Stimulated activated CD4-positive, alpha-beta T cell treated with anti-CD3 and anti-CD28 coated beads, Interleukin-4, amount 100 ng/mL, for 48 hours (primary cell): ENCODE measurements around the gene SNX10.
"Not testable (repeated sequence)": the region's sequence is repeated elsewhere in the genome, so short reads cannot be mapped to it uniquely, and the experiment has no call there.

Experiments
- DNase-seq, 2 donors: peaks; one replicate each; pipeline ENCODE4 v3.0.0-alpha.2; 2020; ENCODE audit warnings: low read depth in 2 of 2

The SNX10 gene, protein sequence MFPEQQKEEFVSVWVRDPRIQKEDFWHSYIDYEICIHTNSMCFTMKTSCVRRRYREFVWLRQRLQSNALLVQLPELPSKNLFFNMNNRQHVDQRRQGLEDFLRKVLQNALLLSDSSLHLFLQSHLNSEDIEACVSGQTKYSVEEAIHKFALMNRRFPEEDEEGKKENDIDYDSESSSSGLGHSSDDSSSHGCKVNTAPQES

GRCh38 chr7:26291699-26292538 lies at the start of gene SNX10:
Gene SNX10 (plus strand): TSS chr7:26291862. CDS start chr7:26346443, 54,581 bp downstream.
- DNase-seq, result peak; percentile 42 to 53

- no peak for DNase-seq
Observed at GRCh38 chr7:26245150-26245549, 46.5 kb upstream of the SNX10 start.

DNA sequence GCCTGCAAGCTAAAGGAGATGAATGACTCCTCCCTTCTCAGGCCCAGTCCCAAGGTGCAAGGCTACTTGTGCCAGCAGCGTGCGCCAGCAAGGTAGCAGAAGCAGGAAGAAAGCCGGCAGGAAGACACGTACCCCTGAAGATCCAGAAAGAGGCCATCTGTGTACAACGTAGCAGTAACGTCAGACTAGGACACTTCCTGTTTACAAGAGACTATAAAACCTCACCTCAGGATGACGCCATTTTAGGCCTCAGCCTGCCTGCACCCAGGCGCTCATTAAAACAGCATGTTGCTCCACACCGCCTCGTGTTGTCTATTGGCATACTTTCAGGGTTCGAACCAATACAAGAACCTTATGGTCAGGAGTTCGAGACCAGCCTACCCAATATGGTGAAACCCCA lies 41.4 kb upstream of the SNX10 start:
- no peak for DNase-seq

DNA sequence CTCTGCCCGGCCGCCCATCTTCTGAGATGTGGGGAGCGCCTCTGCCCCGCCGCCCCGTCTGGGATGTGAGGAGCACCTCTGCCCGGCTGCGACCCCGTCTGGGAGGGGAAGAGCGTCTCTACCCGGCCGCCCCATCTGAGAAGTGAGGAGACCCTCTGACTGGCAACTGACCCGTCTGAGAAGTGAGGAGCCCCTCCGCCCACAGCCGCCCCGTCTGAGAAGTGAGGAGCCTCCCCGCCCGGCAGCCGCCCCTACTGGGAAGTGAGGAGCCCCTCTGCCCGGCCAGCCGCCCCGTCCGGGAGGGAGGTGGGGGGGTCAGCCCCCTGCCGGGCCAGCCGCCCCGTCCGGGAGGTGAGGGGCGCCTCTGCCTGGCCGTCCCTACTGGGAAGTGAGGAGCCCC lies 29.8 kb upstream of the SNX10 start:
- DNase-seq, result not testable (repeated sequence)

DNA sequence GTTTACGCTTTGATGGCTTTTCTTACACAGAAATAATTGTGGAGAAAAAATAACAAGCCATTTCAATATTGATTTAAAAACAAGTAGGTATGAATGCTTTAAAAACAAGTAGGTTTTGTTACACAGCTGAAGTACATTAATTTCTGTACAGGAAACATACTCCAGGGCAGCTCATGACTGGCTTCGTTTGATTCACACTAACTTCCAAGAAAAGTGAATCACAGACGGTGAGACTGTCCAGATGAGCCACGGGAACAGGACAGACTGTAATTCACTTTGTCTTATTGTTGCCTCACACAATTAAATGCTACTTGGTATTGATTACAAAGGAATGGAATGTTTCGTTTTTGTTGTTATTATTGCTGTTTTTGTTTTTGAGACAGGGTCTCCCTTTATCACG lies 26.6 kb upstream of the SNX10 start:
- no peak for DNase-seq

DNA sequence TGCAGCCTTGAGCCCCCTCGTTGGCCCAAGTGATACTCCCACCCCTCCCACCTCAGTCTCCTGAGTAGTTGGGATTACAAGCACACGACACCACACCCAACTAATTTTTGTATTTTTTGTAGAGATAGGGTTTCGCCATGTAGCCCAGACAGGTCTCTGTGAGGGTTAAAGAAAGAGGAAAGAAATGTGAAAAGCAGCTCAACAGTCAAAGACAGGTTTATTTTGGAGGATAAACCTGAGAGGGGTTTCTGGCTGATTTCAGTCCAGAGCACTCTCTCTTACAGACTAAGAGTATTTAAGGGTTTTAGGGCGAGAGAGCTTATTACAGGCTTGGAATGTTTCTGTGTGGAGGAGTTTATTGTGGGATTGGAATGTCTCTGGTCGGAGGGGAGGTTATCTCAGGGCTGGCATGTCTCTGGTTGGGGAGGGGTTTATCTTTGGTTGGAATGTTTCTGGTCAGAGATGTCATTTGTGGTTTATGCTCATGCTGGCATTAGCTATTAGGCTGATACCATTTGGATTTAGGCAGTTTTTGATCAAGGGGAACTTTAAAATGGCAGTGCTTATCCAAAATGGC lies 26.1 kb upstream of the SNX10 start:
- no peak for DNase-seq

DNA sequence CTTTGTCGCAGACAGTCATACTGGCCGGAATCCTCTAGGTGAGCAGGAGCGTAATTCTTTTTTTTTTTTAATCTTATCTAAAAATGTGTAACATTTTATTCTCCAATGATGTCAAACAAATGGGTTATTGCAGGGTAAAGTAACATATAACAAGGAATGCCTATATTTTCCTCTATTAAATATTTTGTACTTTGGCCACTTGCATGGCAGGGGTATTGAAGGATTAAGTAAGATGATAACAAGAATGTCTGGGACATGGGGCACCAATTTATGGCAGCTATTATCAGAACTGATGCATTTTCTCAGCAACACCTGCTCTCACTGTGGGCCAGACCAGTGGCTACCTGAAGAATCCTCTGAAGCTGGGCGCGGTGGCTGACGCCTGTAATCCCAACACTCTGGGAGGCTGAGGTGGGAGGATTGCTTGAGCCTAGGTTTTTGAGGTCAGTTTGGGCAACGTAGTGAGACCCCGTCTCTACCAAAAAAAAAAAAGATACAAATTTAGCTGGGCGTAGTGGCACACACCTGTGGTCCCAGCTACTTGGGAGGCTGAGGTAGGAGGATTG lies 24.0 kb upstream of the SNX10 start:
- DNase-seq, result no peak

- no peak for DNase-seq
Observed at GRCh38 chr7:26275213-26275612, 16.4 kb upstream of the SNX10 start.

DNA sequence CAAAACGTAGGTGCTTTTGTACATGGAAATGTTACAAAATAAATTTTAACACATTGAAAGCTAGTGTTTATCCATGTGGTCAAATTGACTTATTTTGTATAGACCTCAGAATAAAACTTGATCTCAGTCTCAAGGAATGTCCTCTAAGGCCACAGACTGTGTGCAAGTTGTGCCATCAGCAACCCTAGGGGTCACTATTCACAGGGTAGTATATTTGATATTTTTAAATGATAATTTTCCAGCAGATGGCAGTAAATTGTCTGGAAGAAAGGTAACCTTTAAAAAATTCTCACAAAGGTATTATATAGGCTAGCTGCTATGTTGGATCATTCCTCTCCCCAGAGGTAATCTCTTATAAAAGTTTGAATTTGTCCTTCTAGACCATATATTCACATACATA lies 12.9 kb upstream of the SNX10 start:
- no peak for DNase-seq

GRCh38 chr7:26279405-26279804 lies 12.3 kb upstream of the SNX10 start:
- DNase-seq, result no peak

GRCh38 chr7:26280097-26280496 lies 11.6 kb upstream of the SNX10 start:
- DNase-seq, result no peak

DNA sequence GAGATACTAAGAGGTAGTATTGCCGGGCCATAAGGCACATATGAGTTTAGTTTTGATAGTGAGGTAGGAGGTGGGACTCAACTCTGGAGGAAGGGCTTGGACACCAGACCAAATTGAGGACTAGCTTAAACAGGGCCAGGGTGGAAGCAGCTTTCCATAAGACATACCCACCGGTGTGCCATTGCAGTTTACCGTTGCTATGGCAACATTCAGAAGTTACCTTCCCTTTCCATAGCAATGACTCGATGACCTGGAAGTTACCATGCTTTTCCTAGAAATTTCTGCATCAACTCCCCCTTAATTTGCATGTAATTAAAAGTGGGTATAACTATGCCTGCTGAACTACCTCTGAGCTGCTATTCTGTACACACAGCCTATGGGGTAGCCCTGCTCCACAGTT lies 10.9 kb upstream of the SNX10 start:
- no peak for DNase-seq

- DNase-seq, result no peak
Observed at GRCh38 chr7:26284477-26284876, 7.2 kb upstream of the SNX10 start.

DNA sequence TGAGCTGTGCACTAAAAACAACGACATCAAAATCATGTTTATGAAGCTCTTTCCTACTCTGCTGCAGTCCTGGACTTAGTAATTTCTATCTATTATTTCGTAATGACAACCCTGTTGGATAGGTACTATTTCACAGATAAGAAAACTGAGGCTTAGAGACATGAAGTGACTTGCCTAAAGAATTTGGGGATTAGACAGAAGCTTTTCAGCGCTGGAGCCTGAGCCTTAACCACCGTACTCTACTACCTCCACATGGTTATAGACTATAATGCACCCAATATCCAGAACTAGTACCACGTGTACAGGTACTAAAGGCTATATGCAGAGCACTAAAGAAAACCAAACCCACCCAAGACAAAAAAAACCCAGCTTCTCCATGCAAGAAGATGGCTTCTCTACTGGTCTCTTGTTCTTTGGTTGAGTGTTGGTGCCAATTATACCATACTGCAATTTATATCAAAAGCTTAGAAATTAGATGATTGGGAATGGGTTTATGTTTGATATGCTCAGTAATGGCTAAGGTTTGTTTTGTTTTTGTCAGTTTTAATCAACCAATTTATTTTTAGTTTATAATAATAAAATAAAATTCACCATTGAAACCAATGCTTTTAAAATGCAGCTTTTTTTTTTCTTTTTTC lies 6.5 kb upstream of the SNX10 start:
- no peak for DNase-seq

- DNase-seq, result no peak
Observed at GRCh38 chr7:26286157-26286556, 5.5 kb upstream of the SNX10 start.

- DNase-seq, result not testable (repeated sequence)
Observed at GRCh38 chr7:26288126-26288525, 3.5 kb upstream of the SNX10 start.

- no peak for DNase-seq
Observed at GRCh38 chr7:26291251-26291650, 411 bp upstream of the SNX10 start.

DNA sequence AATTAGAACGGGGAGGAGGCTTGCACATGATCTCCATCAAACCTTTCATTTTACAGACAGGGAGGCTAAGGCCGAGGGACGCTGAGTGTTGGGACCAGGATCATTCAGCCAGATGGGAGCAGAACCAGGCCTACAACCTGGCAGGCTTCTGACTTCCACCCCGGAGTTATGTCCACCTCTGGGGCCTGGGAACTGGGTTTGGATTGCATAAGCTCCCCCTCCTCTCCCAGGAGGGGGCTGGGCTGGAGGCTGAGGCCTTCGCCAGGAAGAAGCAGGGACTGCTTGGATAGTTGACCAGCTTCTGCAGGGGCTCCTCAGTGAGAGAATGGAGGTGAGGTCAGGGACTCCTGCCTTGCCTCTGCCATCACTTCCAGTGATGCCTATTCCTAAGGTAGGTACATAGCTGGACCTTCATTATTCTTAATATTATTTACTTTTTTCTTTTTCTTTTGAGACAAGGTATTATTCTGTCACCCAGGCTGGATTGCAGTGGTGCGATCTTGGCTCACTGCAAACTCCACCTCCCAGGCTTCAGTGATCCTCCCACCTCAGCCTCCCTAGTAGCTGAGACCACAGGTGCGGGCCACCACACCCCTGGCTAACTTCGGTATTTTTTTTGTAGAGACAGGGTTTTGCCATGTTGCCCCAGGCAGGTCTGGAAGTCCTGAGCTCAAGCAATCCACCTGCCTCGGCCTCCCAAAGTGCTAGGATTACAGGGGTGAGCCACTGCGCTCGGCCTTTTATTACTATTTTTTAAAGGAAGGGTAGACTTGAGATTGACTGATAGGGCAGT lies 1.3 kb downstream of the SNX10 start:
- no peak for DNase-seq

- DNase-seq, result peak in 1 of 2 donors; percentile 54
Observed at GRCh38 chr7:26293569-26294308, 2.1 kb downstream of the SNX10 start.

- DNase-seq, result no peak
Observed at GRCh38 chr7:26295015-26295414, 3.4 kb downstream of the SNX10 start.

- DNase-seq, result no peak
Observed at GRCh38 chr7:26295586-26295985, 3.9 kb downstream of the SNX10 start.
